NCI-H510A (cell line): Measurements from ENCODE around the gene TSKU.
"Not testable (repeated sequence)": the region's sequence is repeated elsewhere in the genome, so short reads cannot be mapped to it uniquely, and the experiment has no call there.

ENCODE experiments used
- DNase-seq: peaks from one replicate; lab custom pipeline; 2025; lab: John Stamatoyannopoulos, UW

Gene TSKU

GRCh38 chr11:76801736-76802135, 18.6 kb downstream of the TSKU start:
- DNase-seq, result no peak

DNA sequence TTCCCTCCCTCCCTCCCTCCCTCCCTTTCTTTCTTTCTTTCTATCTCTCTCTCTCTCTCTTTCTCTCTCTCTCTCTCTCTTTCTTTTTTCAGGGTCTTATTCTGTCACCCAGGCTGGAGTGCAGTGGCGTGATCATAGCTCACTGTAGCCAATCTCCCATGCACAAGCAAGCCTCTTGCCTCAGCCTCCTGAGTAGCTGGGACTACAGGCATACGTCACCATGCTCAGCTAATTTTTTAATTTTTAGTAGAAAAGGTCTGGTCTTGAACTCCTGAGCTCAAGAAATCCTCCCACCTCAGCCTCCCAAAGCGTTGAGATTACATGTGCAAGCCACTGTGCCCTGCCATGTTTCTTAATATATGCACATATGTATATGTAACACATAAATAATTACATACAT, 19.0 kb downstream of the TSKU start:
- DNase-seq, result no peak

GRCh38 chr11:76802621-76803020, 19.5 kb downstream of the TSKU start:
- DNase-seq, result no peak

DNA sequence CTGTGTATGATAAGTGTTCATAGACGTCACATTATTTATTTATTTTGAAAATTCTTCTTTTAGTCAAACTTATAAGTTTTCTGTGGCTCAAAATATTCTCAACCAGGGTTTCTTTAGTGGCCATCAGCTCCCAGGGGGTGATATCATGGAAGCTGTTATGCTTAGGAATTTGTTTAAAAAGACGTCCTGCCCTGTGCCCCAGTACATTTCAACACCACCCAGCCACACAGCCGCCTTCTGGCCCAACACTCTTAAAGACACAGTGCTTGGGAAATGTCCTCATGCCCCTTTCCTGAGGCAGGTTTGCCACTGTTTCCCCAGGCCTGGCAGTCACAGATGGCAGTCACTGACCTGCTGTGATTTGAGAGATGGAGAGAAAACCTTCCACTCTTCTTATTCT, 19.9 kb downstream of the TSKU start:
- no peak for DNase-seq

- DNase-seq, result no peak
These were observed 20.9 kb downstream of the TSKU start for GRCh38 chr11:76803811-76804600.

DNA sequence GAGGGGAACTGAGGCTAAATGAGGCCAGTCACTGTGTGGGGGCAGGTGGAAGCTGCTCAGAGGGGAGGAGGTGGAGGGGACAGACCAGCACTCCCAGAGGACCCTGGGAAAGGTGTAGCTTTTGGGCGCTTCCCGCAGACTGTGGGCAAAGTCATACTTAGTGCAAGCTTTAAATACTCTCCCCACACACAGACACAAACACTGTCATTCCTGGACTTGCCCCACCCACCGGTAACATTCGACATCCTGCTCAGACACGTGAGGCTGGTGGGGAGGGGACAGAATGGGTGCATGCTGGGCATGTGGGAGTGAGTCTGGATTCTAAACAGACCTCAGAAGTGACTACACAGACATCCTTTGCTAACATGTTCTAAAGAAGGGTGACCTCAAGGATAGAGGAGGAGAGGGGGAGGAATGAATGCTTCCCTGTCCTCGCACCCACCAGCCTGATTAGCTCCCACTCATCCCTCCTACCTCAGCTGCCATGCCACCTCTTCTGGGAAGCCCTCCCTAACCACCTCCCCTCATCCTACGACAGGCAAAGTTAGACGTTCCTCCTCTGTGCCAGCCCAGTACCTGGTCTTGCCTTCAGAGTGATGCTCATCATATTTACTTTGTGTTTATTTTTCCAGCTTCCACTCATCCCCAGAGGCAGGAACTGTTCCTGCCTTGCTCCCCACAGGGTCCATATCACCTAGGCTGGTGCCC, 22.2 kb downstream of the TSKU start:
- no peak for DNase-seq

DNA sequence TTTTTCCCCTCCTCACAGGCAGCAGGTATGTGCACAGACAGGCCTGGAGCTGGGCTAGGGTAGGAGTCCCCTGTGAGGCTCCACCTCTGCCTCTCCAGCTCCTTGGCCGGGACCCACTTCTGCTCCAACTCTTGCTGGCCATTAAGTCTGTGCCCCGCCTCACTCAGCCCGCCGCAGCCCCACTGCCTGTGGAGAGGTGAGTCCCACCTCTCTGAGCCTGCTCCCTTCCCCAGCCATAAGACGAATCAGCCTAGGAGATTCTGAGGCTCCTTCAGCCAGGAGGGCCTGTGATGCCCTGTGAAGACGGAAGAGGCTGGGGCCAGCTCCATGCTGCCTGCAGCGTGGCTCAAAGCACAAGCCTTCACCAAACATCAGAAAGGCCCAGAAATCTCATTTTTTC, 23.0 kb downstream of the TSKU start:
- DNase-seq, result no peak

DNA sequence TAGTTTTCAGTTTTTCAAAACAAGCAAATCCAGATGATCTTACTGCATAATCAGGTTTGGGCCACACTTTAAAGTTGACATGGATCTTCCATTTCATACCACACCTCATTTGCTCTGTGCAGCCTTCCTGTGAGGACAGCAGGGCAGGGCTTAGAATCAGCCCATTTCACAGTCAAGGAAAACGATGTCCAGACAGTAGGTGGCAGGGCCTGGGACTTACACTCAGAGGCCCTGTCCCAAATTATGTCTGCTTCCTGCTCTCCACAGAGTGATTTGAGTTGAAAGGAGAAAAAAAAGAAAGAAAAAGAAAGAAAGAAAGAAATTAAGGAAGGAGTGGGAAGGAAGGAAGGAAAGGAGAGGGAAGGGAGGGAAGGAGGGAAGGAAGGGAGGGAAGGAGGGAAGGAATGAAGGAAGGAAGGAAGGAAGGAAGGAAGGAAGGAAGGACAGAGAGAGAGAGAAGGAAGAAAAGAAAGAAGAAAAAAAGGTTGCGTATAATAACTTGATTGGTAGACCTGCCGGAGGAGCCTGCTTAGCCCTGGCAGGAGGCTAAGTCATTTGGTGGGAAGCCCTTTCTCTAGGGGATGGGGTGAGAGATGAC, 23.6 kb downstream of the TSKU start:
- DNase-seq, result no peak

DNA sequence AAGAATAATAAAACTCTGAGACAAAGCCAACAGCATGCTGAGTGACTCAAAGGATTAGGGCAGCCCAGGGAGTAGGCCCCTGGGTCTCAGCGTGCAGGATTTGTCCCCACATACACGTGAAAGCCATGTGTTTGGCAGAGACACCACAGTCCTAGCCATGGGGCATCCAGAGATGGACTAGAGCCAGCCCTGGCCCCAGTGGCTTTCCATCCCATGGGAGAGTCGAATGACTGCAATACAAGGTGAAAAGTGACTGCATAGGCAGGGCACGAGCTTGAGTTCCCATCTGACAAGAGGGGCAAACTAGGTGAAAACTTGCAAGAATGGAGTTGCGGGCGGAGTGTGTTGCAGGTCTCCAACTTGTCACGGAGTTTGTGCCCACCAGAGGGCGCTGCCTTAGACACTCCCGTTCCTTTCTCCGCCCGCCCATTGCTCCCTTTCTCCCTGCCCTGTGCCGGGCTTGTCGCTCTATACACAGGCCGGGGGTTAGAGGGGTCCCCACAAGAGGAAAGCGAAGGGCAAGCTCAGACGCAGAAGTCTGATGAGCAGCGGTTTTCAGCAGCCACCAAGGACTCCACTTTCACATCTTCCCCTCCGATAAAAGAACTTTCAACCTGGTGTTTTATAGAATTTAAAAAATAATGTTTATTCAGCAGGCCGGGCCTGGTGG, 24.2 kb downstream of the TSKU start:
- DNase-seq, result peak; percentile 45

DNA sequence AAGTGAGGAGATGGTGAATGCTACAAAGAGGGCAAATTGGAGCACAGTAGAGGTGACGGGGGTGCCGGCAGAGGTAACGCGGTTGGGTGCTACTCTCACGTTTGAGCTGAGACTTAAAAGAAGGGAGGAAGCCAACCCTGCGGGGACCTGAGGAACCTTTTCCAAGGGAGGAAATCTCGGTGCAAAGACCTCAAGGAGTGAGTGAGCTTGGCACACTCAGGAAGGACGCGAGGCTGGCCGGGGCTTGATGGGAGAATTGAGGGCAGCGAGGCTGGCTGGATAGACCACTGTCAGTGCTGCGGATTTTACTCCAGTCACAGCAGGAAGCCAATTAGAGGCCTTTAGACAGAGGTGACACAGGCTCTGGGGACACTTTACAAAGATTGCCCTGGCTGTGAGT, 25.0 kb downstream of the TSKU start:
- no peak for DNase-seq

DNA sequence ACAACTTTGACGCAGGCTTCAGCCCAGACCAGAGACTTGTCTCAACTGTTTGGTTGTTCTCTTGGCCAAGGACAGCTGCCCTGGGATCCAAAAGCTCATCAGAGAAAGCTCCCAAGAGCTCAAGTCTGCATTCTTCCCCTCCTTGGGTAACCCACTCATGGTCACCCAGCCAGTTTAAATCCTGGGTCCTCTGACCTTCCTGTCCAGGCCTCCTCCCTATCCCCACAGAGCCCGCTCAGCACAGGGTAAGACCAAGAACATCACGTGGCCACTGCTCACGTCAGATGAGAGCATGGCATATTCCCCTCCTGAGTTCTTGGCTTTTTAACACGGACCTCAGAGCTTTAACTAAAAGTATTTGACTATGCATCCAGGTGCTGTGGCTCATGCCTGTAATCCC, 25.8 kb downstream of the TSKU start:
- DNase-seq, result no peak

DNA sequence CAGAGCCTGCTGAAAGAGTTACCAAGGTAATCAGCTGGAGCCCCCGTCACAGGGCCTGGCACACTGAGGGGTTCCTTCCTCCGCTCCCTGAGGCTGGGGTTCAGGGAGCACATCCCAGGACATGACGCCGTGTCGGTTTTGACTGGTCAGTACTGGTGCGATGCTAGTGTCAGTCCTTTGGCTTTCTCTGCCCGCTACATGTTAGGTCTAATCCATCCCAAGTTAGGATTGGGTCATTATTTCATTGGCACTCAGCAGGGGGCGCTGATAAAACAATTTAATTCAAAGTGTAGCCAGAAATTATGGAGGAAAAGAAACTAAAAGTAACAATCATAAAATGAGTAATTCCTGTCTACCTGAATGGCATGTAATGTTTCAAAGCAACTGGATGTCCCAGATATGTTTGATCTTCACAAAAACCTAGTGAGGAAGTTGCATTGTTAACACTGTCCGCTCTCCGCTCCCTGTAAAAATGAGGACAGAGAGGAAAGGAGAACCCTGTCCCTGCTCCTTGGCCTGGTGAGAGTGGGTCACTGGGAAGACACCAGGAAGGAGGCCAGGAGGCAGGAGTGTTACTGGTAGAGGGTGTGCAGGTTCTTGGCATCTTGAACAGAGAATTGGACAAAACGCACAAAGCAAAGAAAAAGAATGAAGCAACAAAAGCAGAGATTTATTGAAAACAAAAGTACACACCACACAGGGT, 27.1 kb downstream of the TSKU start:
- DNase-seq, result no peak

GRCh38 chr11:76811259-76811658, 28.1 kb downstream of the TSKU start:
- no peak for DNase-seq

- DNase-seq, result no peak
These were observed 31.3 kb downstream of the TSKU start for GRCh38 chr11:76814414-76814813.

GRCh38 chr11:76815678-76816077, 32.5 kb downstream of the TSKU start:
- DNase-seq, result not testable (repeated sequence)

DNA sequence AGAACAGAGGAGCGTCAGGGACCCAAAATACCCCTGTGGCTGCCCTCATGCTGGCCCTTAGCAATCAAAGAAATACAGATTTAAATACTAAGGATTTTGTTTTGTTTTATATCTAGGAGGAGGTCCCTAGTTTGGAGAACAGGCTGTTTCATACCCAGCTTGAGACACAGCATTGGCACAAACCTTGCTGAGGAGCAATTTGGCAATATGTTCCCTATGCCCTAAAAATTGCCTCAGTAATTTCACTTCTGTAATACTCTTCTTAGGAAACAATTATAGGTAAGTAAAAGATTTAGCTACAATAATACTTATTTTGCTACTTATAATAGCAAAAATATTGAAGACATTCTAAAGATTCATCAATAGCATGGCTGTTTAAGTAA, 37.0 kb downstream of the TSKU start:
- no peak for DNase-seq

DNA sequence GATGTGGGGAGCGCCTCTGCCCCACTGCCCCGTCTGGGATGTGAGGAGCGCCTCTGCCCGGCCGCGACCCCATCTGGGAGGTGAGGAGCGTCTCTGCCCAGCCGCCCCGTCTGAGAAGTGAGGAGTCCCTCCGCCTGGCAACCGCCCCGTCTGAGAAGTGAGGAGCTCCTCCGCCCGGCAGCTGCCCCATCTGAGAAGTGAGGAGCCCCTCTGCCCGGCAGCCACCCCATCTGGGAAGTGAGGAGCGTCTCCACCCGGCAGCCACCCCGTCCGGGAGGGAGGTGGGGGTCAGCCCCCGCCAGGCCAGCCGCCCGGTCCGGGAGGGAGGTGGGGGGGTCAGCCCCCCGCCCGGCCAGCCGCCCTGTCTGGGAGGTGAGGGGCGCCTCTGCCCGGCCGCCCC, 38.2 kb downstream of the TSKU start:
- not testable (repeated sequence) for DNase-seq

DNA sequence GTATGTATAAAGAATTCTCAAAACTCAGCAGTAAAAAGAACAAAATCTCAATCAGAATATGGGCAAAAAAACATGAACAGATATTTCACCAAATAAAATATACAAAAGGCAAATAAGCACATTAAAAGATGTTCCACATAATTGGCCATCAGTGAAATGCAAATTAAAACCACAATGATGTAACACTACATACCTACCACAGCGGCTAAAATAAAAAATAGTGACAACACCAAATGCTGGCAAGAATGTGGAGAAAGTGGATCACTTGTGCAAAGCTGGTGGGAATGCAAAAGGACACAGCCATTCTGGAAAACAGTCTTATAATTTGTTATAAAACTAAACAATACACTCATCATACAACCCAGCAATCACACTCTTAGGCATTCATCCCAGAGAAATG, 39.2 kb downstream of the TSKU start:
- no peak for DNase-seq

GRCh38 chr11:76823481-76824028, 40.4 kb downstream of the TSKU start:
- DNase-seq, result no peak

DNA sequence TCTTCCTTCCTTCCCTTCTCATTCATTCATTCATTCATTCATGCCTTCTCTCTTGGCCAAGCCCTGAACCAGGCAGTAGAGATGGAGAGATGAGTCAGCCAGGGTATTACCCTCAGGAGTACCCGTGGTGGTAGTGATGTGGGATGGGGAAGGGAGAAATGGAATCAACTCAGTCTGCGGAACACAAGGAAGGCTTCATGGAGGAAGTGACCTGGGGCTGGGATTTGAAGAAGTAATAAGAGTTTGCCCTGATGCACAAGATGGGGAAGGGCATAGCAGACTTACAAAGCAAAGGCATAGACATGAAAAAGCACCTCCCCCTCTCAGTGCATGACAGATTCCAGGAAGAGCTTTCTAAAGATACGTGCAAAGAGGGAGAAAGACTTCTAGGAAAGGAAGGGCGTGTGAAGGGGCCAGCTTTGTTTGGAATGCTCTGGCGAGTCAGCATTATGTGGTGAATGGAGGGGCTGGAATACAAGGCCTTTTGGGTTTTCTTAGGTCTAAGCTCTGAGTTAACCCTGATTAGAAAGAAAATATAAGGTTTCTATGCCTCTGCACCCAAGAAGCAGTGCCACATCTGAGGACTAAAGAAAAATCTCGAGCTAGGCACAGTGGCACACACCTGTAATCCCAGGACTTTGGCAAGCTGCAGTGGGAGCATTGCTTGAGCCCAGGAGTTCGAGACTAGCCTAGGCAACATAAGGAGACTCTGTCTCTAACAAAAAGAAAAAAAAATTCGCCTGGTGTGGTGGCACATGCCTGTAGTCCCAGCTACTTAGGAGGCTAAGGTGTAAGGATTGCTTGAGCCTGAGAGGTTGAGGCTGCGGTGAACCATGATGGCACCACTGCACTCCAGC, 41.2 kb downstream of the TSKU start:
- no peak for DNase-seq
